Upper lobe of left lung (tissue), 6 donors: ENCODE measurements around the gene KRTAP1-5. TPM values are rescaled to one million over a fixed set of nuclear protein-coding genes. Genes with fewer than 3 reads are reported as not detected.
"Not testable (repeated sequence)": the region's sequence is repeated elsewhere in the genome, so short reads cannot be mapped to it uniquely, and the experiment has no call there.

Experiments used
- ATAC-seq, 2 donors: fragments of 200-7000 bp; cut with Tn5 transposase; one replicate each; pipeline ENCODE4 v1.9.1; 2022; ENCODE audit warnings: mild to moderate bottlenecking in 2 of 2, moderate library complexity in 2 of 2; ENCODE audit not compliant: low FRiP score in 2 of 2
- DNase-seq, 2 donors: peaks; one replicate each; pipeline ENCODE4 v3.0.0-alpha.2; 2019 to 2020
- H3K27ac ChIP-seq, 4 donors: fragments of 200-600 bp; sonication (generic); one replicate each; pipeline ENCODE4 v1.5.1; 2016 to 2019
- H3K27me3 ChIP-seq, 4 donors: fragments of 200-600 bp; sonication (generic); one replicate each; pipeline ENCODE4 v1.5.1; 2017 to 2019
- H3K36me3 ChIP-seq, 4 donors: fragments of 200-600 bp; sonication (generic); one replicate each; pipeline ENCODE4 v1.5.1; 2016 to 2019
- H3K4me1 ChIP-seq, 4 donors: fragments of 200-600 bp; sonication (generic); one replicate each; pipeline ENCODE4 v1.5.1; 2018 to 2019
- H3K4me3 ChIP-seq, 4 donors: fragments of 200-600 bp; sonication (generic); one replicate each; pipeline ENCODE4 v1.5.1; 2017 to 2019; ENCODE audit warnings: mild to moderate bottlenecking in 2 of 4, moderate library complexity in 1 of 4
- H3K9me3 ChIP-seq, 4 donors: fragments of 200-600 bp; sonication (generic); one replicate each; pipeline ENCODE4 v1.5.1; 2018 to 2019
- EP300 ChIP-seq, 4 donors: sonication (generic); formaldehyde crosslinking; IDR thresholded peaks; one replicate each; pipeline ENCODE4 v1.5.1; 2017; ENCODE audit warnings: antibody characterized with exemption in 4 of 4, control low read depth in 2 of 4
- POLR2A ChIP-seq, 4 donors: fragments of 450-650 bp; IDR thresholded peaks; one replicate each; pipeline ENCODE4 v1.5.1; 2016 to 2017; ENCODE audit warnings: antibody characterized with exemption in 4 of 4, mild to moderate bottlenecking in 2 of 4
- POLR2AphosphoS5 ChIP-seq, 2 donors: sonication (generic); formaldehyde crosslinking; IDR thresholded peaks; one replicate each; pipeline ENCODE4 v1.5.1; 2017; ENCODE audit warnings: antibody characterized with exemption in 2 of 2
- WGBS, 2 donors: methylation state at CpG; one replicate each; pipeline ENCODE4 v1.1.5; 2017 to 2018; 5-methylcytosine and 5-hydroxymethylcytosine counted together
- total RNA-seq, 6 donors: library from RNA; depleted of rRNA in 4 of 6; stranded (reverse); fragments of >200 nt in 4 of 6; gene quantifications; one replicate each; pipeline versions ENCODE4 v1.1.0 to v1.2.1, GENCODE V29; 2016 to 2021
- TF ChIP-seq, protein P1 (sequence below), 6 experiments: fragments of 450-650 bp in 4 of 6; fragments of 200-600 bp in 2 of 6; sonication (generic) in 2 of 6; IDR thresholded peaks; one replicate each; pipeline ENCODE4 v1.5.1; 2016 to 2019; ENCODE audit warnings: antibody characterized with exemption in 6 of 6
- donor health status: DM: no; HTN: no; CAD: no; lungs with moderate emphysema.
- donor health status: DM: no; HTN: yes; CAD: no; lungs with severe emphysema.

The KRTAP1-5 gene
- total RNA-seq, 6 donors from 2014 or later: not detected

DNA sequence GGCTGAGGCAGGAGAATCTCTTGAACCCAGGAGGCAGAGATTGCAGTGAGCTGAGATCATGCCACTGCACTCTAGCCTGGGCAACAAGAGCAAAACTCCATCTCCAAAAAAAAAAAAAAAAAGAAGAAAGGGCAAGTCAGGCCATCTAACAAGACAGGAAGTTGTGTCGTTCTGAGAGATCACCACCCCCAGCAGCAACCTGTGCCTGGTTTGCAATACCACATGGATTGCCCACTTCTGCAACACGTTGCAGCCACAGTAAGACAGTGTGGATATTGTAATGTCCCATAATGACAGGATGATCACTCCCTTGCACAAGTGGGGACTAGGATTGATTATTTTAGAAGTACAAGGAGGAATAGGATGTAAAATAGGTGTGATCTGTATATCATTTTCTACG, 42.0 kb upstream of the KRTAP1-5 start:
- WGBS, 2 donors: 73 to 77% methylated on average over 3 of the region's 3 CpGs

DNA sequence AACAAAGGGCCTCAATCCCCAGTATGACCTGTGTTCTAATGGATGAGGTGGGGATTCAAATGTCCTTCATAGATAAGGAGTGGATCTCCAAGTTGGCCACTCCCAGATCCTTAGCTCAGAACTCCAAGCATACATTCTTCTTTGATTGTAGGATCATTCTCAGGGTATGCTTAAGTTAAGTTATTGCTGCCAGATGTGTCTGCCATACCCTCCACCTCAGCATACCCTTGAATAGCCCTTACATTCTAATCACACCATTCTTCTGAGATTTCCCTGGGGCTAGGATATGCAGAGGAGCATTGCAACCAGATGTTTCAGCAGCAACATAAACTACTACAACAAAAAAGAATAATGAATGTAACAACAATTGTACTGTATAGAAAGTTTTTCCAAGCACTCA, 40.3 kb upstream of the KRTAP1-5 start:
- no peak for TF ChIP-seq EP300 (IDR thresholded peaks at IDR 0.05)
- no peak for TF ChIP-seq POLR2A (IDR thresholded peaks at IDR 0.05)
- TF ChIP-seq, protein P1, sequence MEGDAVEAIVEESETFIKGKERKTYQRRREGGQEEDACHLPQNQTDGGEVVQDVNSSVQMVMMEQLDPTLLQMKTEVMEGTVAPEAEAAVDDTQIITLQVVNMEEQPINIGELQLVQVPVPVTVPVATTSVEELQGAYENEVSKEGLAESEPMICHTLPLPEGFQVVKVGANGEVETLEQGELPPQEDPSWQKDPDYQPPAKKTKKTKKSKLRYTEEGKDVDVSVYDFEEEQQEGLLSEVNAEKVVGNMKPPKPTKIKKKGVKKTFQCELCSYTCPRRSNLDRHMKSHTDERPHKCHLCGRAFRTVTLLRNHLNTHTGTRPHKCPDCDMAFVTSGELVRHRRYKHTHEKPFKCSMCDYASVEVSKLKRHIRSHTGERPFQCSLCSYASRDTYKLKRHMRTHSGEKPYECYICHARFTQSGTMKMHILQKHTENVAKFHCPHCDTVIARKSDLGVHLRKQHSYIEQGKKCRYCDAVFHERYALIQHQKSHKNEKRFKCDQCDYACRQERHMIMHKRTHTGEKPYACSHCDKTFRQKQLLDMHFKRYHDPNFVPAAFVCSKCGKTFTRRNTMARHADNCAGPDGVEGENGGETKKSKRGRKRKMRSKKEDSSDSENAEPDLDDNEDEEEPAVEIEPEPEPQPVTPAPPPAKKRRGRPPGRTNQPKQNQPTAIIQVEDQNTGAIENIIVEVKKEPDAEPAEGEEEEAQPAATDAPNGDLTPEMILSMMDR (IDR thresholded peaks at IDR 0.05): no peak
- DNase-seq (no peak), ATAC-seq (no peak)
- H3K9me3 ChIP-seq: no peaks in the 10 kb centered on the region
- no peaks in the 10 kb centered on the region for H3K4me1 ChIP-seq
- H3K36me3 ChIP-seq: no peaks in the 10 kb centered on the region
- no peaks in the 10 kb centered on the region for H3K27me3 ChIP-seq
- no peak overlapping the region for H3K4me3 ChIP-seq
- no peak overlapping the region for H3K27ac ChIP-seq

More for the DNA sequence above, 42.0 kb upstream of the KRTAP1-5 start:
- TF ChIP-seq, protein P1 (IDR thresholded peaks at IDR 0.05): no peak
- no peak for TF ChIP-seq POLR2AphosphoS5 (IDR thresholded peaks at IDR 0.05)
- TF ChIP-seq POLR2A (IDR thresholded peaks at IDR 0.05): no peak
- TF ChIP-seq EP300 (IDR thresholded peaks at IDR 0.05): no peak
- DNase-seq (no peak), ATAC-seq (no peak)
- no peak overlapping the region for H3K27ac ChIP-seq
- no peaks in the 10 kb centered on the region for H3K4me1 ChIP-seq
- H3K4me3 ChIP-seq: no peak overlapping the region
- H3K36me3 ChIP-seq: no peaks in the 10 kb centered on the region
- no peaks in the 10 kb centered on the region for H3K27me3 ChIP-seq
- no peaks in the 10 kb centered on the region for H3K9me3 ChIP-seq

DNA sequence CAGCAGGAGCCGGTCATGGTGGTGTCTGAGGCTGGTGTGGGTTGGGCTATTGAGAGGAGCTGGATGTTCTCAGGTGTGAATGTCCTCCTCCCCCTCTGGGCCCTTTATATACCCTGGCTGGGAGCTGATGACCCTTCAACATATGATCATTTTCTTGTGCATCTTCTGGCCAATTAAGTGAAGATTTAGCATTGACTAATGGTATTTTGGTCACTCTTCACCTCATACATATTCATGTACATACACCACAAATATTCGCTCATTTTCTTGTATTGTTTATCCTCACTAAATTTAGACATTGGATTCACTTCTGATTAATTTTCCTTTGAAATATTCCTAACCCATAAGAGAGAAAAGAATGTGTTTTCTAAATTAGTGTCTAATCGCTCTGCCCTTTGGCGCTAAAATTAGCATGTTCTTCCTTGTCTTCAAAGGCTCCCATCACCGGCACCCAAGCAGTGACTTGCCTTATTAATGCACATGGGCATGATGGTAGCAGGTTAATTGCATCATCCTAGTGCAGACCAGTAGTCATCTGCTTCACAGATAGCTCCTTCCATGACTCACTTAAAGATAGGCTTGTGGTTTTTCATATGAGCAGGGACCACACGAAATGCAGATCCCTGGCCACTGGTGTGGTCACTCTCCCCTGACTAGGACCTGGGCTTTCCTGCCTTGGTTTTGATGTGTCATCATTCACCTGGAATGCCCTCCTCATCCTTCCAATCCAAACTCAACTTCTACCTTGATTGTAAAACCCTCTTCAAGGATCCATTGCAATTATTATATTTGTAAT, 39.0 kb upstream of the KRTAP1-5 start, which contains the start of gene KRTAP2-4:
KRTAP2-4 (minus strand) TSS at position 51 of the 796 bp plus-strand sequence; CDS start at position 17, 34 bp downstream.
- TF ChIP-seq, protein P1 (IDR thresholded peaks at IDR 0.05): no peak
- TF ChIP-seq POLR2AphosphoS5 (IDR thresholded peaks at IDR 0.05): no peak
- no peak for TF ChIP-seq EP300 (IDR thresholded peaks at IDR 0.05)
- TF ChIP-seq POLR2A (IDR thresholded peaks at IDR 0.05): no peak
- Histone ChIP-seq H3K4me3 (no peak within 1 kb of the TSS), H3K9me3 (no peaks in the 10 kb centered on the region), H3K36me3 (no peaks in the 10 kb centered on the region), H3K27ac (no peak within 1 kb of the TSS), H3K4me1 (no peaks in the 10 kb centered on the region), H3K27me3 (no peaks in the 10 kb centered on the region)
- 80 to 89% methylated on average over 6 of the region's 6 CpGs for WGBS, 2 donors
- DNase-seq (no peak), ATAC-seq (no peak)

DNA sequence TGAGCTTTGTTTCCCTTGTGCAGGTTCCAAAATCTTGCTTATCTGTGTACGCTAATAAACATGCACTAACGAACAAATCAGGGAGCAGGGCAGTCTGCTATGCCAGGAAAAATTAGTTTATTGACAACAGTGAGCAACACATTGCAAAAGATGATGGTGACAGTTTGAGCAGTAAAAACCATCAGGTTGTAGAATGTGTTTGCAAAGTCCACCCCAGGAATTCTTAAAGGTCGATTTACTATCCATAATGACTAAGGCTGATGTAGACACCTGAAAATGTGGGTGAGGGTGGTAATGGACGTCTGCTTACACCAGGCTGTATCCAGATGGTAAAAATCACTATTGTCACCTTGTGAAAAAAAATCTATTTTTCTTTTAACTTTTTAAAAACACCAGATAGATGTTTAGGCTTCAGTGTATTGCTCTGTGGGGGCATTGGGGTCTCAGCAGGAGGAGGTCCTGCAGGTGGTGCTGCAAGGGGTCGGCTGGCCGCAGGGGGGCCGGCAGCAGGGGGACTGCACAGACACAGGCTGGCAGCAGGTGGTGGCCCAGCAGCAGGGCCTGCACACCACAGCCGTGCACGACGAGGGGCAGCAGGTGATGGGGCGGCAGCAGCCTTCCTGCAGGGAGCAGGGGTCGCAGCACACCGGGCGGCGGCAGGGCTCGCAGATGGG, 38.1 kb upstream of the KRTAP1-5 start:
- not testable (repeated sequence) for H3K27ac ChIP-seq, H3K36me3 ChIP-seq, H3K4me1 ChIP-seq, H3K27me3 ChIP-seq, ATAC-seq, H3K4me3 ChIP-seq, DNase-seq, H3K9me3 ChIP-seq
- WGBS, 2 donors: 65 to 79% methylated on average over 6 to 7 of the region's 16 CpGs

DNA sequence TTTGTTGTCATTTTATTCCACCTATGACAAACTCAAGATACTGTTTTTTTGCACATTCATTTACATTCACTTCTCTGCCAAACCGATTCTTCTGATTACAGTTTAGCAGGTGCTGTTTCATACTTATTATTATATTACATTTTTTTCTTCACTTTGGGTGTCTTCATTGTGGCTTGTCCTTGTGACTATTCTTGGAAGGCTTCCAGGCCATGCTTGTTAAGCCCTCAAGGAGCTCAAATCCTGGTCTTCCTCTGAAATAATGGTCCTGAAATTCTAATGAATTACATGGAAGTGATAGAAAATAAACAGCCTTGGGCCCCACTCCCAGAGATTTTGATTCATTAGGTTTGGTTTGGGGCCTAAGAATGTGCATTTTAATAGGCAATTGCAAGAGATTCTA, 37.3 kb upstream of the KRTAP1-5 start:
- DNase-seq (no peak), ATAC-seq (no peak)
- Histone ChIP-seq H3K9me3 (no peaks in the 10 kb centered on the region), H3K4me3 (no peak overlapping the region), H3K27me3 (no peaks in the 10 kb centered on the region), H3K4me1 (no peaks in the 10 kb centered on the region), H3K27ac (no peak overlapping the region), H3K36me3 (no peaks in the 10 kb centered on the region)
- WGBS, 2 donors: 78 to 79% methylated on average over 1 of the region's 1 CpG
- no peak for TF ChIP-seq EP300 (IDR thresholded peaks at IDR 0.05)
- TF ChIP-seq, protein P1 (IDR thresholded peaks at IDR 0.05): no peak
- no peak for TF ChIP-seq POLR2AphosphoS5 (IDR thresholded peaks at IDR 0.05)
- no peak for TF ChIP-seq POLR2A (IDR thresholded peaks at IDR 0.05)
